ENCODE data around the gene GPT2. TPM values are rescaled to one million over a fixed set of nuclear protein-coding genes. Genes with fewer than 3 reads are reported as not detected.
A peak's percentile ranks its signal among the peaks of the same experiment; 100 is the strongest.

GPT2 gene
- total and polyA plus RNA-seq, 2 experiments from 2014 or later: 41.0 to 51.3 TPM

DNA sequence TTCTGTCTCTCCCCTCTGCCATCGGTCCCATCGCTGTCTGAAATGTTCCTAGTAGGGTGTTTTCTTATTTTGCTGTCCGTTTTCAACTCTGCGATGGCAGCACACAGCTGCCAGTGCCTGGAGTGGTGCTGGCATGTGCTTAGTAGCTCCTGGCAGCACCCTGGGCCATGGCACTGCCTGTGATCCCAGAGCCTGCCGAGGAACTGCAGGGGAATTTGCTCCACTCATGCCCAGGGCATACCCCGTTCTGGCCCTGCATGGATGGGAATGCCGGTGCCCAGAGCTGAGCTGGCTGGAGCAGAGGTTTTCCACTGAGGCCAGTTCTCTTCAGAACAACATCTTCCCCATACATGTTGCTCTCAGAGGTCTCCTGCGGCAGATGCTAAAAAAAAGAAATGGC lies 43.1 kb downstream of the GPT2 start:
- H3K4me2 ChIP-seq: no peak overlapping the region
- no peaks in the 10 kb centered on the region for H3K79me2 ChIP-seq
- no peak for DNase-seq (ENCODE audit: low spot score)
- no peaks in the 10 kb centered on the region for H3K36me3 ChIP-seq (replicated peaks; ENCODE audit: insufficient read depth, low read depth)
- H4K20me1 ChIP-seq (ENCODE audit: insufficient read depth, poor library complexity, severe bottlenecking): no peaks in the 10 kb centered on the region
- no peaks in the 10 kb centered on the region for H3K4me1 ChIP-seq (ENCODE audit: insufficient read depth)
- no peaks in the 10 kb centered on the region for H3K27me3 ChIP-seq
- H2AFZ ChIP-seq: no peak overlapping the region
- TF ChIP-seq EZH2phosphoT487 (IDR thresholded peaks at IDR 0.05; ENCODE audit: low read depth, severe bottlenecking, unreplicated experiment): no peak
- TF ChIP-seq, protein P1, sequence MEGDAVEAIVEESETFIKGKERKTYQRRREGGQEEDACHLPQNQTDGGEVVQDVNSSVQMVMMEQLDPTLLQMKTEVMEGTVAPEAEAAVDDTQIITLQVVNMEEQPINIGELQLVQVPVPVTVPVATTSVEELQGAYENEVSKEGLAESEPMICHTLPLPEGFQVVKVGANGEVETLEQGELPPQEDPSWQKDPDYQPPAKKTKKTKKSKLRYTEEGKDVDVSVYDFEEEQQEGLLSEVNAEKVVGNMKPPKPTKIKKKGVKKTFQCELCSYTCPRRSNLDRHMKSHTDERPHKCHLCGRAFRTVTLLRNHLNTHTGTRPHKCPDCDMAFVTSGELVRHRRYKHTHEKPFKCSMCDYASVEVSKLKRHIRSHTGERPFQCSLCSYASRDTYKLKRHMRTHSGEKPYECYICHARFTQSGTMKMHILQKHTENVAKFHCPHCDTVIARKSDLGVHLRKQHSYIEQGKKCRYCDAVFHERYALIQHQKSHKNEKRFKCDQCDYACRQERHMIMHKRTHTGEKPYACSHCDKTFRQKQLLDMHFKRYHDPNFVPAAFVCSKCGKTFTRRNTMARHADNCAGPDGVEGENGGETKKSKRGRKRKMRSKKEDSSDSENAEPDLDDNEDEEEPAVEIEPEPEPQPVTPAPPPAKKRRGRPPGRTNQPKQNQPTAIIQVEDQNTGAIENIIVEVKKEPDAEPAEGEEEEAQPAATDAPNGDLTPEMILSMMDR (IDR thresholded peaks at IDR 0.05; ENCODE audit: poor library complexity): no peak
- no peak for TF ChIP-seq EZH2 (IDR thresholded peaks at IDR 0.05; ENCODE audit: borderline replicate concordance)
- H3K9me2 ChIP-seq (replicated peaks; ENCODE audit: insufficient read depth): no peaks in the 10 kb centered on the region
- H3K27ac ChIP-seq: no peak overlapping the region
- 97% methylated on average over 8 of the region's 8 CpGs for WGBS (ENCODE audit: low lambda C conversion rate, missing lambda C conversion rate)
- no peaks in the 10 kb centered on the region for H3K9me3 ChIP-seq (ENCODE audit: low read depth)
- H3K4me3 ChIP-seq: no peak overlapping the region

DNA sequence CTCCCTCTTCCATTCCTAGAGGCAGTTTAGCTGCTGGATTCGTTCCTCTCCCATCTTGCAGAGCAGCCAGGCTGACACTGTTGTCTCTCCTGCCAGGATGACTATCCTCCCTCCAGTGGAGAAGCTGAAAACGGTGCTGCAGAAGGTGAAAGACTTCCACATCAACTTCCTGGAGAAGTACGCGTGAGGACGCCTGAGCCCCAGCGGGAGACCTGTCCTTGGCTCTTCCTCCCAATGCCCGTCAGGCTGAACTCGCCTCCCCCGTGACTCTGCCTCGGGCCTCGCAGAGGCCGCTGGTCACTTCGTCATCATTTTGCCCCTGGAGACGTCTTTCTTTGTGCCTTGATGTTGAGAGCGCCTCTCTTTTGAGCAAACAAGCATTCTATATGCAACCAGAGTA lies 44.6 kb downstream of the GPT2 start:
- H3K4me2 ChIP-seq: no peak overlapping the region
- no peaks in the 10 kb centered on the region for H3K9me2 ChIP-seq (replicated peaks; ENCODE audit: insufficient read depth)
- 84% methylated on average over 15 of the region's 15 CpGs for WGBS (ENCODE audit: low lambda C conversion rate, missing lambda C conversion rate)
- no peaks in the 10 kb centered on the region for H3K27me3 ChIP-seq
- no peak overlapping the region for H3K27ac ChIP-seq
- no peak overlapping the region for H2AFZ ChIP-seq
- H3K4me3 ChIP-seq: no peak overlapping the region
- no peaks in the 10 kb centered on the region for H3K9me3 ChIP-seq (ENCODE audit: low read depth)
- no peaks in the 10 kb centered on the region for H3K4me1 ChIP-seq (ENCODE audit: insufficient read depth)
- no peak for TF ChIP-seq EZH2phosphoT487 (IDR thresholded peaks at IDR 0.05; ENCODE audit: low read depth, severe bottlenecking, unreplicated experiment)
- TF ChIP-seq EZH2 (IDR thresholded peaks at IDR 0.05; ENCODE audit: borderline replicate concordance): no peak
- TF ChIP-seq, protein P1 (IDR thresholded peaks at IDR 0.05; ENCODE audit: poor library complexity): no peak
- no peaks in the 10 kb centered on the region for H3K36me3 ChIP-seq (replicated peaks; ENCODE audit: insufficient read depth, low read depth)
- no peaks in the 10 kb centered on the region for H4K20me1 ChIP-seq (ENCODE audit: insufficient read depth, poor library complexity, severe bottlenecking)
- no peak for DNase-seq (ENCODE audit: low spot score)
- H3K79me2 ChIP-seq: no peaks in the 10 kb centered on the region

DNA sequence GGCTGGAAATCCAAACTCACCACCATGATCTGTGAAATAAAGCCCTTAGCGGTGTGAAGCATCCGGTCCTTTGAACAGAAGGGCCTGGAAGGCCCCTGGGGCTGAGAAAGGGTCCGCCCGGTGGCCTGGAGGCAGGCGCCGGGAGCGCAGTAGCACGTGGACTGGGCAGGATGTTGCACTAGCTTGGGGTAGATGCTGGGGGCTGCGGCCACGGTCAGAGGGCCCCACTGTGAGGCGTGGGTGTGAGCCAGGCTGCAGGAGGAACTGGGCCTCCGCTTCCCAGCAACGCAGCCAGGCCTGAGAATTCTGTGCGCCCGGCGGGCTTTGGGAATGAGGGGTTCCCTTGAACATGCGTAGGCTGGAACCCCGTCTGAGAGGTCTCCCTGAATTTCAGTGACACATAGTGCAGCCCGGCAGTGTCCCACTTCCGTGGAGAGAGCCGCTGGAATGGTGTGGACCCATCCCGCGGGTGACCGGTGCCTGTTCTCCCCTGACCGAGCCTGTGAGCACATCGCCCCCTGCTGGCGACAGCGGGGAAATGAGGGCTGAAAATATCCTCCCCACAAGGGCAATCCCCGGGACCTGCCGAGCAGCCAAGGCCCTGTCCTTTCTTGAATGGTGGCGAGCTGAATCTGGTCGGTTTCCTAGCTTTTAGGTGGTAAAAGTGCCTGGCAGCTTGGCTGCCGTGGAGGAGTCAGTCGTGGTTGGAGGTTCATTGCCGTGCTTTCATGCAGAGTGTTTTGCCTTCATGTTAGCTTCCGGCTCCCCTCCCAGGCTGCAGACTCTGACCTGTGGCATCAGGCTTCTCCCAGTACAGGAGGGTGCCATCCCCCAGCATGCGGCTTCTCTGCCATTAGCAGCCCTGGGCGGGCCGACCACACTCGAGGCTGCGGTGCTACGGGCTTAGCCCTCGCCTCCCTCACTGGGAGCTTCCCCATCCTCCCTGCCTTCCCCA lies 45.5 kb downstream of the GPT2 start:
- Histone ChIP-seq H3K9me2 (replicated peaks; ENCODE audit: insufficient read depth) (no peaks in the 10 kb centered on the region), H3K36me3 (replicated peaks; ENCODE audit: insufficient read depth, low read depth) (no peaks in the 10 kb centered on the region), H3K27ac (no peak overlapping the region), H3K4me3 (no peak overlapping the region), H2AFZ (no peak overlapping the region), H4K20me1 (ENCODE audit: insufficient read depth, poor library complexity, severe bottlenecking) (no peaks in the 10 kb centered on the region), H3K9me3 (ENCODE audit: low read depth) (no peaks in the 10 kb centered on the region), H3K27me3 (no peaks in the 10 kb centered on the region), H3K4me2 (no peak overlapping the region), H3K79me2 (no peaks in the 10 kb centered on the region), H3K4me1 (ENCODE audit: insufficient read depth) (no peaks in the 10 kb centered on the region)
- DNase-seq (ENCODE audit: low spot score): peak; percentile 67
- 74% methylated on average over 43 of the region's 43 CpGs for WGBS (ENCODE audit: low lambda C conversion rate, missing lambda C conversion rate)
- TF ChIP-seq EZH2 (IDR thresholded peaks at IDR 0.05; ENCODE audit: borderline replicate concordance): no peak
- TF ChIP-seq, protein P1 (IDR thresholded peaks at IDR 0.05; ENCODE audit: poor library complexity): peak; percentile 79

Measured in hepatocyte (in vitro differentiated cells).